NCI-H748 (cell line): ENCODE results near the gene AKR7A2.
"Not testable (repeated sequence)": the region's sequence is repeated elsewhere in the genome, so short reads cannot be mapped to it uniquely, and the experiment has no call there.

ENCODE experiments used
- DNase-seq: peaks from one replicate; lab custom pipeline; 2025; ENCODE audit not compliant: unreplicated experiment; lab: John Stamatoyannopoulos, UW

The AKR7A2 gene

DNA sequence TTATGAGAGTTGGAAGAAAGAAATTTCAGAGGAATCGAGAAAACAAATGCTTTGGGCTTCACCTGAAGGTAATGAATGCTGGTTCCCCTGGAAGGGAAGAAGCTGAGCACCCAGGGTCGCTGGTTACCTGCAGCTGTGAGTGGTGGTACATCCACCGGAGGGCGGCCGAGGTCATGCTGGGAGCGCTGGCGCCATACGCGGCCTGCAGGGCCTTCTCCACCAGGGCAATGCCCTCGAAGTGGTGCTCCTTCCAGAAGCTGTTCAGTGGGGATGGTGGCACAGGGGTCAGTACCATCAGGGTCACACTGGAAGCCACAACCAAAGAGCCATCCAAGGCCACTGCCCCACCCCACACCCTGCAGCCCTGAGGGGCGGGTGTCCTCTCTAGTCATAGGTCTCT is 43.5 kb downstream of the AKR7A2 start:
- no peak for DNase-seq

DNA sequence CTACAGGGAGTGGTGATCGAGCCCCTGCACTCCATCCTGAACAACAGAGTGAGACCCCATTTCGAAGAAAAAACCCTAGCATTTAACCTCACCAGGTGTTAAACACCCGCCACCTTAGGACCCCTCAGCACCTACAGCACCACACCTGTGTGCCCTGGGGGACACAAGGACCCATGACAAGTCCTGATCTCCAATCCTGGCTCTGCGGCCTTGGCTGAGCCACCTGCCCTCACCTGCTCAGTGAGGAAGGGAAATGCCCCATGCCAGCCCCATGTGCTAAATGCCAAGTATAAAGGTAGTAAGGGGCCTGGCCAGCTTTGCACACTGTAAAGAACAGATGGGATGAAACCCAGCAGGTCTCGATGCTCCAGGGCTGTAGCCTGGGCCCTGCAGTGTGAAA is 49.2 kb downstream of the AKR7A2 start:
- no peak for DNase-seq

- DNase-seq = no peak
Measured at GRCh38 chr1:19262047-19262446, 49.9 kb downstream of the AKR7A2 start.

DNA sequence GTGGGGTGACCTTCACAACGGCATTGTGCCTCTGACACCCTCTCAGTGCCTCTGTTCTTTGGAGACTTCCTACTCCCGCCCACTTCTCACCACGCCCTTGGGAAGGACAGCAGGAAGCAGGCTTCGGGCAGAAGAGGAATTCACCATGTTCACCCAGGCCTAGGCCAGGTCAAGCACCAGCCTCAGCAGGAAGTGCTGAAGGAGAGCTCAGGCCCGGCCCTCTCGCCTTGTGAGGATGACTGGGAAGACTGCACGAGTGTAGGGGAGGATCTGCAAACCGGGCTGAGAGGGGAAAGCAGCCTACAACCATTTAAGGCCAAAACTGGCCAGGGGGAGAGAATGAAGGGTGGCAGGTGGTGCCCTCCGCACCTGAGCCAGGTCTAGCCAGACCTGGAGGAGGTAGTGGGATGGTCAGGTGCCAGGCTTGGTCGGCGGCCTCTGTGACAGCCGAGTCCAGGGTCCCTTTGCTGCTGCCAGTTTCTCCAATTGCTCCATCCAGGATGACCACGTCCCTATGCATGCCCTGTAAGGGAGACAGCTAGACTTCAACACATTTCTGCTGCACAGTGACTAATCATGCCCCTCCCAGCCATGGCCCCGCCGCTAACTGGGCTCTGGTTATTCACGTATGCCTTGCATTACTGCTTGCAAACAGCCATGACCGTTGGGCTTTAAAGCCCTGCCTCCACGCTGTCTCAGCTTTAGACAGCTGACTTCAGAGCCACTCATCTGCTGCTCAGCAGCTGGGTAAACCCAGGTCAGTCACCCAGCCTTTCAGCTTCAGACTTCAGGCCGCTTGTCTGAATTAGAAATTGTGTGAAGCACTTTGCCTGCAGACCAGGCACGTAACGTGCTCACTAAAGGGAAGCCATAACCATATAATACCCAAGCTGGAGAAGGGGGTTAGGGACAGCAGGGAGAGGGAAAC is 51.5 kb downstream of the AKR7A2 start:
- DNase-seq = no peak

DNA sequence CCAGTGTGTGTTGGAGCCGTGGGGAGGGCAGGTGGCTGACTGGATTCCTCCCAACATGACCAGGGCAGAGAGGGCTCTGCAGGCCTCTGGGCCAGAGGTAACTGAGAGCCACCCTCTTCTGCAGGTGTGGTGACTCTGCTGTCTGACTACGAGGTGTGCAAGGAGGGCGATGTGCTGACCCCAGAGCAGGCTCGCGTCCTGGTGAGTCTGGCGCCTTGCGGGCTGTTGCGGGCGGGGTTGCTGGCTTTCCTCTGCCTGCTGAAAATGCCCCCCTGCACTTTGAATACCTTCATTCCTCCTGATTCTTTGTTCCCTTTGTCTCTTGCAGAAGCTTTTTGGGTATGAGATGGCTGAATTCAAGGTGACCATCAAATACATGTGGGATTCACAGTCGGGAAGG is 53.6 kb downstream of the AKR7A2 start:
- no peak for DNase-seq

DNA sequence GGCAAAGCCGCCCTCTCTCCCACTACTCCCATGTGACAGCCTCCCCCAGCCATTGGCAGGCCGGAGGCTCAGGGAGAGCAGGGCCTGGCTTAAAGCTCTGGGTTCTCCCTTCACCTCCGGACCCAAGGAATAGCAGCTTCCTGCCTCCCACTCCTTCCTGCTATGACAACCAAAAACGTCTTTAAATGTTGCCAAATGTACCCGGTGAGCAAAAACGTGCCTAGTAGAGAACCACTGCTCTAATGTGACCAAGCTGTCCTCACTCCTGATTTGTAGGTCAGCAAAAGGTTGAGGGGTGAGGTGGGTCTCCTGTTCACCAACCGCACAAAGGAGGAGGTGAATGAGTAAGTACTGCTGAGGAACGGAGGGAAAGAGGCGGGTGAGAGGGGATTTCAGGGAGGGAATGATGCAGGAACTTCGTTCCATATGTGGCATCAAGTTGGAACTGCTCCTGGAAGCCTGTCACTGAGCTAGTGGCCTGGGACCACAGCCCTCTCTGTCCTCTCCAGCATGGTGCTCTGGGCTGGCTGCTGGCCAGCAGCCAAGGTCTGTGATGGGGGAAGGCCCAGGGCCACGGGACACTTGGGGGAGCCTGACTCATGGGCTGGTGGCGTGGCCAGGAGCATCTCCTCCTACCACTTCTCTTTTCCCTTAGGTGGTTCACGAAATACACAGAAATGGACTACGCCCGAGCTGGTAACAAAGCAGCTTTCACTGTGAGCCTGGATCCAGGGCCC is 54.6 kb downstream of the AKR7A2 start:
- no peak for DNase-seq

GRCh38 chr1:19256301-19256700 is 55.6 kb downstream of the AKR7A2 start:
- DNase-seq = not testable (repeated sequence)

DNA sequence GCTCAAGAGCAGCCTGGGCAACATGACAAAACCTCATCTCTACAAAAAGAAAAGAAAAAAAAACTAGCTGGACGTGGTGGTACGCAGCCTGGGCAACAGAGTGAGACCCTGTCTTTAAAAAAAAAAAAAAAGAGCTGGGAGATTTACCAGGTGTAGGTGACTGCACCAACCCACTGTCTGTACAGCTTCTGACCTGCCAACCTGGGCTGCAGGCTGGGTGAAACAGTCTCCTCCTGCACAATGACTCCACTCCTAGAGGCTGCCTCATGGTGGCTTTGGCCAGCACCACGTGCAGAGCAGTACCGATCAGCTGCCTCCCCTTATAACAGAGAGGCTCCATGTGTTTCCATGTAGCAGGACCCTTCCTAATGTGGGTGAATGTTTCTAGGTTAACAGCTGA is 56.7 kb downstream of the AKR7A2 start:
- no peak for DNase-seq

DNA sequence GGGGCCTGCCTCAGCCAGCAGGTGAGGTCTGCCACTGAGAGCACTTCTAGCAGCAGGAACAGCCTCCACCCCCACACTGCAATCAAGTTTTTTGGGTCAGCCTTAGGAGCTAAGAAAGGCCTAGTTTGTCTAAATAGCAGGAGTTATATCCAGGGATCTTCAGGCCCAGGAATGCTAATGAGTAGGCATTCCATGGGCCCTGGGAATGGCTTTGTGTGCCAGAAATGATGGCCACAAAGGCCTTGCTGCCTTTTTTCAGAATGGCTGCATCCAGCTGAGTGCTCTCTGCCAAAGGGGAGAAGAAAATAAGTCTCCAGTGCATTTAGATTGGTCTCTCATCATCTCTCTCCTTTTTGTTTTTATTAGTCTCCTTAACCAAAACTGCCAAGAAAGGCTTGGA is 57.5 kb downstream of the AKR7A2 start:
- DNase-seq = no peak
